DOHH2 (cell line): ENCODE data around the gene WWOX.

Experiments used
- H3F3A ChIP-seq: fragments of 200-600 bp; sonication (generic), shearing (Covaris generic); 2 replicates; pipeline ENCODE4 v1.6.0; 2016; ENCODE audit warnings: antibody characterized with exemption, mild to moderate bottlenecking; ENCODE audit not compliant: control insufficient read depth, insufficient read depth
- H3K27ac ChIP-seq: fragments of 200-600 bp; sonication (generic); 2 replicates; pipeline ENCODE4 v1.5.1; 2014; ENCODE audit warnings: low read depth, mild to moderate bottlenecking, low read length, moderate library complexity
- H3K27me3 ChIP-seq: fragments of 200-600 bp; sonication (generic); 2 replicates; pipeline ENCODE4 v1.6.1; 2014; ENCODE audit warnings: mild to moderate bottlenecking, low read length, mixed read lengths; ENCODE audit not compliant: control insufficient read depth
- H3K36me3 ChIP-seq: fragments of 200-600 bp; sonication (generic); 2 replicates; pipeline ENCODE4 v1.6.1; 2014; ENCODE audit warnings: mild to moderate bottlenecking, low read length, moderate library complexity, mixed read lengths; ENCODE audit not compliant: control insufficient read depth
- H3K4me1 ChIP-seq: fragments of 200-600 bp; sonication (generic); 2 replicates; pipeline ENCODE4 v1.6.1; 2014; ENCODE audit warnings: mild to moderate bottlenecking, low read length, mixed read lengths; ENCODE audit not compliant: control insufficient read depth
- H3K4me2 ChIP-seq: fragments of 200-600 bp; sonication (generic); 2 replicates; pipeline ENCODE4 v1.6.0; 2014; ENCODE audit warnings: mild to moderate bottlenecking, low read length, moderate library complexity
- H3K4me3 ChIP-seq: fragments of 200-600 bp; sonication (generic); 2 replicates; pipeline ENCODE4 v1.5.1; 2014; ENCODE audit warnings: mild to moderate bottlenecking, low read length, mixed read lengths
- H3K79me2 ChIP-seq: fragments of 200-600 bp; sonication (generic); 2 replicates; pipeline ENCODE4 v1.6.1; 2014; ENCODE audit warnings: mild to moderate bottlenecking, low read length, mixed read lengths; ENCODE audit not compliant: control insufficient read depth
- H3K9me2 ChIP-seq: fragments of 200-600 bp; sonication (generic); replicated peaks from 2 replicates; pipeline ENCODE4 v1.6.1; 2014; ENCODE audit warnings: mild to moderate bottlenecking, low read length, mixed read lengths; ENCODE audit not compliant: control insufficient read depth
- H3K9me3 ChIP-seq: fragments of 200-600 bp; sonication (generic); 2 replicates; pipeline ENCODE4 v1.6.1; 2014; ENCODE audit warnings: antibody characterized with exemption, low read length, mixed read lengths; ENCODE audit not compliant: control insufficient read depth, insufficient read depth
- H4K20me1 ChIP-seq: fragments of 200-600 bp; sonication (generic); 2 replicates; pipeline ENCODE4 v1.6.0; 2014; ENCODE audit warnings: low read depth, mild to moderate bottlenecking, antibody characterized with exemption, low read length, moderate library complexity; ENCODE audit not compliant: control insufficient read depth, insufficient read depth
- EZH2phosphoT487 ChIP-seq: fragments of 200-600 bp; sonication (generic); IDR thresholded peaks from 2 replicates; pipeline ENCODE4 v1.6.1; 2017; ENCODE audit warnings: borderline replicate concordance, mild to moderate bottlenecking, antibody characterized with exemption, low read length, moderate library complexity, mixed read lengths
- TF ChIP-seq, protein P1 (sequence below): fragments of 200-600 bp; sonication (generic); IDR thresholded peaks from one replicate; pipeline ENCODE4 v1.5.1; 2014; ENCODE audit warnings: antibody characterized with exemption, mild to moderate bottlenecking, low read depth, low read length; ENCODE audit not compliant: poor library complexity, severe bottlenecking

WWOX gene

DNA sequence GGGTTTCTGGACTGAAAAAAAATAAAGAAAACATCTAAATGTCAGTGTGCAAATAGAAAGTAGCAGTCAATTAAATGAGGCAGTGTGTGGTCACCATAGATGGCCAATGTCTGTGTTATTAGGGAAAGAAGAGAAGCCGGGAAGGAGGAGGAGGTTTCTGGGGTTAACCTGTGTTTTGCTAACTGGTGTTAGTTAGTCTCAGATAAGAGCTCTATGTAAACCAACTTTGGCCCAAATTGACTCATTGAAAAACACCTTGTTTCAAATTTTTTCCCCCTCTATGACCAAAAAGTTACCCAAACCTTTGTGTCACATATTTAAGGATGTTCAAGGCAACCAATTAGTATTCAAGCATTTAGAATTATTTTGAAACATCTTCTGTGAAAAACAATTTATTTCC, 970.2 kb downstream of the WWOX start:
- no peak overlapping the region for H3K4me2 ChIP-seq
- H3K79me2 ChIP-seq = no peaks in the 10 kb centered on the region
- H3K4me1 ChIP-seq = no peaks in the 10 kb centered on the region
- no peak overlapping the region for H3K27ac ChIP-seq
- TF ChIP-seq, protein P1, sequence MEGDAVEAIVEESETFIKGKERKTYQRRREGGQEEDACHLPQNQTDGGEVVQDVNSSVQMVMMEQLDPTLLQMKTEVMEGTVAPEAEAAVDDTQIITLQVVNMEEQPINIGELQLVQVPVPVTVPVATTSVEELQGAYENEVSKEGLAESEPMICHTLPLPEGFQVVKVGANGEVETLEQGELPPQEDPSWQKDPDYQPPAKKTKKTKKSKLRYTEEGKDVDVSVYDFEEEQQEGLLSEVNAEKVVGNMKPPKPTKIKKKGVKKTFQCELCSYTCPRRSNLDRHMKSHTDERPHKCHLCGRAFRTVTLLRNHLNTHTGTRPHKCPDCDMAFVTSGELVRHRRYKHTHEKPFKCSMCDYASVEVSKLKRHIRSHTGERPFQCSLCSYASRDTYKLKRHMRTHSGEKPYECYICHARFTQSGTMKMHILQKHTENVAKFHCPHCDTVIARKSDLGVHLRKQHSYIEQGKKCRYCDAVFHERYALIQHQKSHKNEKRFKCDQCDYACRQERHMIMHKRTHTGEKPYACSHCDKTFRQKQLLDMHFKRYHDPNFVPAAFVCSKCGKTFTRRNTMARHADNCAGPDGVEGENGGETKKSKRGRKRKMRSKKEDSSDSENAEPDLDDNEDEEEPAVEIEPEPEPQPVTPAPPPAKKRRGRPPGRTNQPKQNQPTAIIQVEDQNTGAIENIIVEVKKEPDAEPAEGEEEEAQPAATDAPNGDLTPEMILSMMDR = no peak
- TF ChIP-seq EZH2phosphoT487 = no peak
- peaks cover 2% of the 10 kb centered on the region; the same call in 1 of the 2 replicates for H3K27me3 ChIP-seq
- H3K36me3 ChIP-seq = no peaks in the 10 kb centered on the region
- H3F3A ChIP-seq = no peaks in the 10 kb centered on the region
- no peak overlapping the region for H3K4me3 ChIP-seq
- no peaks in the 10 kb centered on the region for H3K9me3 ChIP-seq
- no peaks in the 10 kb centered on the region for H3K9me2 ChIP-seq
- no peaks in the 10 kb centered on the region for H4K20me1 ChIP-seq

DNA sequence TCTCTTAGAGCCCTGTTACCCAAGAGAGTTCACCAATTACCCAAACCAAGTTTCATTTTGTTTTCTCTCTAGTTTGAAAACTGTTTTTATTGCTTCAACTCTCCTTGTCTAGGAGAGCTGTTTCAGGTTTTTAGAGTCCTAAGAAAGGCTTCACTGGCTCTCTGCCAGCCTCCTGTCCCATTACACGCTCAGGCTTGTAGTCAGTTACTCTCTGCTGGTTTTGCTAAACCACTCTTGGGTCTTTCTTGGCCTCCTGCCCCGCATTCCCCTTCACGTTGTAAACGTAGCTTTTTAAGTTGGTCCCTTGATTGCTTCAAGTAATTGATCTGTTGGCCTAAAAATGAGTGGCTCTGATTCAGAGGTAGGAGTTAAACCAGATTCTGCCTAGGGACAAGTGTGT, 972.0 kb downstream of the WWOX start:
- Histone ChIP-seq H3K79me2 (no peaks in the 10 kb centered on the region), H3K27ac (no peak overlapping the region), H4K20me1 (no peaks in the 10 kb centered on the region), H3K9me3 (no peaks in the 10 kb centered on the region), H3K9me2 (no peaks in the 10 kb centered on the region), H3K4me2 (no peak overlapping the region), H3K27me3 (peaks cover 8% of the 10 kb centered on the region; the same call in 1 of the 2 replicates), H3F3A (no peaks in the 10 kb centered on the region), H3K36me3 (no peaks in the 10 kb centered on the region), H3K4me3 (no peak overlapping the region), H3K4me1 (no peaks in the 10 kb centered on the region)
- no peak for TF ChIP-seq EZH2phosphoT487
- TF ChIP-seq, protein P1 = no peak

DNA sequence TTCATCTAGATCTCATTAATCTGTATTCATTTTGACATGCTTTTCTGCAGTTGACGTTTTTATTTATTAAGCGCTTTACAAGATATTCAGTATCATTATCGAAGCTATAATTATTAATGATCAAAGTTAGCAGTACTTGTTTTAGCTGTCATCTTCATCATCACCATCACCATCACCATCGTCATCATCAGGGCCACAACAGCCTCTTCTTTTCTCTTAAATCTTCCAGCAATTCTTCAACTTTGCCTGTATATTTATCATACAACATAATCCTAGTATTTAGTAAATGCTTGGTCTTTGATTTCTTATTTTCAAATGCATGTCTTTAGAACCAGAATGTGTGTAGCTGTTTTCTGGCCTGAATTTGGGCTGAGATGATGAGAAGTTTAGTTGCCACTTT, 973.1 kb downstream of the WWOX start:
- Histone ChIP-seq H3K79me2 (no peaks in the 10 kb centered on the region), H3K36me3 (no peaks in the 10 kb centered on the region), H3K4me2 (no peak overlapping the region), H3K27me3 (peaks cover 8% of the 10 kb centered on the region; the same call in 1 of the 2 replicates), H3K9me3 (no peaks in the 10 kb centered on the region), H3K4me3 (no peak overlapping the region), H4K20me1 (no peaks in the 10 kb centered on the region), H3K9me2 (no peaks in the 10 kb centered on the region), H3K27ac (no peak overlapping the region), H3F3A (no peaks in the 10 kb centered on the region), H3K4me1 (no peaks in the 10 kb centered on the region)
- TF ChIP-seq, protein P1 = no peak
- TF ChIP-seq EZH2phosphoT487 = no peak

DNA sequence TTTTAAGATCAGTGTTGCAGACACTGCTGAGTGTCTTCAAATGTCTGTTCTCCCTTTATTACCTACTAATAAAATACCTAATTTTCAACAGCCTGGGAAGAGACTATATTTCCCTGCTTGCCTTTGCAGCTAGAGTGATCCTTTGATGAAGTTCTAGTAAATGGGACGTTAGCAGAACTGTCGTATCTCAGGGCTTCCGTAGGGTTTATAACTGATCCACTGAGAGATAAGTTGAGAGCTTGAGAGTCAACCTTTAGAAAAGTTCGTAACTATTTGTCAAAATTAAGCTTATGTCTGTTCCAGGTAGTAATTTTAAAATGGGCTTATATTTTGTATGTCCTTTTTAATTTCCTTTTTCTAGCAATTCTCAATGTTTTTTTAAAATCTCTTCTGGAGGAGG, 974.1 kb downstream of the WWOX start:
- Histone ChIP-seq H3F3A (no peaks in the 10 kb centered on the region), H3K4me2 (no peak overlapping the region), H3K9me3 (no peaks in the 10 kb centered on the region), H3K9me2 (no peaks in the 10 kb centered on the region), H3K79me2 (no peaks in the 10 kb centered on the region), H3K4me3 (no peak overlapping the region), H3K27me3 (peaks cover 8% of the 10 kb centered on the region; the same call in 1 of the 2 replicates), H3K27ac (no peak overlapping the region), H3K4me1 (no peaks in the 10 kb centered on the region), H3K36me3 (no peaks in the 10 kb centered on the region), H4K20me1 (no peaks in the 10 kb centered on the region)
- TF ChIP-seq, protein P1 = no peak
- TF ChIP-seq EZH2phosphoT487 = no peak
